ENCODE measurements around the gene ASXL2.

Gene ASXL2

DNA sequence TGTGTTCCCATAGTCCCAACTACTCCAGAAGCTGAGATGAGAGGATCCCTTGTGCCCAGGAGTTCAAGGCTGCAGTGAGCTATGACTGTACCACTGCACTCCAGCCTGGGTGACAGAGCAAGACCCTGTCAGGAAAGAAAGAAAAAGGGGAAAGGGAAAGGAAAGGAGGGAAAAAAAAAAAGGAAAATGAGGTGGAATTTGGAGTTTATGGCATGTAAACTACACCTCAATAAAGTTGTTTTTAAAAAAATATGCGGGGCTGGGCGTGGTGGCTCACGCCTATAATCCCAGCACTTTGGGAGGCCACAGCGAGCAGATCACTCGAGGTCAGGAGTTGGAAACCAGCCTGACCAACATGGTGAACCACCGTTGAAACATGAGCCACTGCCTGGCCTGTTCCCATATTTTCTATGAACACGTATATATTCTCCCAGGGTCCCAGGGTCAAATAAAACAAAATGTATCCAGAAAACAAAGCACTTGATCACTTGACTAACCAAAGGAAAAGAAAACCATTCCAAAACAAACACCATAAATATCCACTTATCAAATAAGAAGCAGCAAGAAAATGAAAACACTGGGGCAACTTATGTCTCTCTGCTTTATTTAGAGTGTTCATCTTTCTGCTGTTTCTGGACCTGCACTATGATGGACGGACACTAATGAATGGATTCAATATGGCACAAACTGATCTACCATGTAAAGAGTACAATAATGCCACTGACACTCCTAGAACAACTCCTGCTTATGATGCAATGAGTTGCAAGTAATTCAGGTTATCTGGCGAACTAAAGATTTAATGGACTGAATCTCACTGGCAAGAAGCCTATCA is 56.8 kb downstream of the ASXL2 start:
- TF ChIP-seq FOXM1 (IDR thresholded peaks at IDR 0.05; ENCODE audit: borderline replicate concordance, low read depth), result no peak
- TF ChIP-seq, protein P1, sequence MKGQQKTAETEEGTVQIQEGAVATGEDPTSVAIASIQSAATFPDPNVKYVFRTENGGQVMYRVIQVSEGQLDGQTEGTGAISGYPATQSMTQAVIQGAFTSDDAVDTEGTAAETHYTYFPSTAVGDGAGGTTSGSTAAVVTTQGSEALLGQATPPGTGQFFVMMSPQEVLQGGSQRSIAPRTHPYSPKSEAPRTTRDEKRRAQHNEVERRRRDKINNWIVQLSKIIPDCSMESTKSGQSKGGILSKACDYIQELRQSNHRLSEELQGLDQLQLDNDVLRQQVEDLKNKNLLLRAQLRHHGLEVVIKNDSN (IDR thresholded peaks at IDR 0.05), result no peak

DNA sequence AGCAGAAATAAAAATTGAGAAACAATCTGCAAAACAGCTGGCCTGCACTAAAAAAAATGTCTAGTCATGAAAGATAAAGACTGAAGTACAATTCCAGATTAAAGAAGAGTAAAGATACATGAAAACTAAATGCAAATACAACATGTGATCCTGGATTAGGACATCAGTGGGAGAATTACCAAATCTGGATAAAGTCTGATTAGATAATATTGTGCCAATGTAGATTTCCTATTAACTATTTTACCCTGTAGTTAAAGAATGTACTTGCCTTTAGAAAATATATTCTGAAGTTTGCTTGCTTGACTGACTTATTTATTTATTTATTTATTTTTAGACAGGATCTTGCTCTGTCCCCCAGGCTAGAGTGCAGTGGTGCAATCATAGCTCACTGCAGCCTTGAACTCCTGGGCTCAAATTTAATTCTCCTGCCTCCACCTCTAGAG is 58.7 kb downstream of the ASXL2 start:
- TF ChIP-seq EGR1 (IDR thresholded peaks at IDR 0.05) (no peak), EP300 (IDR thresholded peaks at IDR 0.05; ENCODE audit: borderline replicate concordance) (no peak), NFIC (IDR thresholded peaks at IDR 0.05) (no peak), FOXM1 (IDR thresholded peaks at IDR 0.05; ENCODE audit: borderline replicate concordance, low read depth) (no peak), TAF1 (IDR thresholded peaks at IDR 0.05; ENCODE audit: low read depth) (no peak), CEBPB (IDR thresholded peaks at IDR 0.05) (no peak), RAD21 (IDR thresholded peaks at IDR 0.05; ENCODE audit: low read depth) (no peak), TEAD4 (IDR thresholded peaks at IDR 0.05) (no peak), TCF12 (IDR thresholded peaks at IDR 0.05; ENCODE audit: low read depth) (no peak), ZBTB7A (IDR thresholded peaks at IDR 0.05; ENCODE audit: low read depth) (no peak), CREB1 (IDR thresholded peaks at IDR 0.05; ENCODE audit: low read depth) (no peak), YY1 (IDR thresholded peaks at IDR 0.05; ENCODE audit: low read depth) (no peak)
- TF ChIP-seq, protein P2, sequence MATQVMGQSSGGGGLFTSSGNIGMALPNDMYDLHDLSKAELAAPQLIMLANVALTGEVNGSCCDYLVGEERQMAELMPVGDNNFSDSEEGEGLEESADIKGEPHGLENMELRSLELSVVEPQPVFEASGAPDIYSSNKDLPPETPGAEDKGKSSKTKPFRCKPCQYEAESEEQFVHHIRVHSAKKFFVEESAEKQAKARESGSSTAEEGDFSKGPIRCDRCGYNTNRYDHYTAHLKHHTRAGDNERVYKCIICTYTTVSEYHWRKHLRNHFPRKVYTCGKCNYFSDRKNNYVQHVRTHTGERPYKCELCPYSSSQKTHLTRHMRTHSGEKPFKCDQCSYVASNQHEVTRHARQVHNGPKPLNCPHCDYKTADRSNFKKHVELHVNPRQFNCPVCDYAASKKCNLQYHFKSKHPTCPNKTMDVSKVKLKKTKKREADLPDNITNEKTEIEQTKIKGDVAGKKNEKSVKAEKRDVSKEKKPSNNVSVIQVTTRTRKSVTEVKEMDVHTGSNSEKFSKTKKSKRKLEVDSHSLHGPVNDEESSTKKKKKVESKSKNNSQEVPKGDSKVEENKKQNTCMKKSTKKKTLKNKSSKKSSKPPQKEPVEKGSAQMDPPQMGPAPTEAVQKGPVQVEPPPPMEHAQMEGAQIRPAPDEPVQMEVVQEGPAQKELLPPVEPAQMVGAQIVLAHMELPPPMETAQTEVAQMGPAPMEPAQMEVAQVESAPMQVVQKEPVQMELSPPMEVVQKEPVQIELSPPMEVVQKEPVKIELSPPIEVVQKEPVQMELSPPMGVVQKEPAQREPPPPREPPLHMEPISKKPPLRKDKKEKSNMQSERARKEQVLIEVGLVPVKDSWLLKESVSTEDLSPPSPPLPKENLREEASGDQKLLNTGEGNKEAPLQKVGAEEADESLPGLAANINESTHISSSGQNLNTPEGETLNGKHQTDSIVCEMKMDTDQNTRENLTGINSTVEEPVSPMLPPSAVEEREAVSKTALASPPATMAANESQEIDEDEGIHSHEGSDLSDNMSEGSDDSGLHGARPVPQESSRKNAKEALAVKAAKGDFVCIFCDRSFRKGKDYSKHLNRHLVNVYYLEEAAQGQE (IDR thresholded peaks at IDR 0.05; ENCODE audit: low read depth), result no peak
- TF ChIP-seq, protein P3, sequence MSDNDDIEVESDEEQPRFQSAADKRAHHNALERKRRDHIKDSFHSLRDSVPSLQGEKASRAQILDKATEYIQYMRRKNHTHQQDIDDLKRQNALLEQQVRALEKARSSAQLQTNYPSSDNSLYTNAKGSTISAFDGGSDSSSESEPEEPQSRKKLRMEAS (IDR thresholded peaks at IDR 0.05), result no peak
- TF ChIP-seq, protein P1 (IDR thresholded peaks at IDR 0.05), result no peak

DNA sequence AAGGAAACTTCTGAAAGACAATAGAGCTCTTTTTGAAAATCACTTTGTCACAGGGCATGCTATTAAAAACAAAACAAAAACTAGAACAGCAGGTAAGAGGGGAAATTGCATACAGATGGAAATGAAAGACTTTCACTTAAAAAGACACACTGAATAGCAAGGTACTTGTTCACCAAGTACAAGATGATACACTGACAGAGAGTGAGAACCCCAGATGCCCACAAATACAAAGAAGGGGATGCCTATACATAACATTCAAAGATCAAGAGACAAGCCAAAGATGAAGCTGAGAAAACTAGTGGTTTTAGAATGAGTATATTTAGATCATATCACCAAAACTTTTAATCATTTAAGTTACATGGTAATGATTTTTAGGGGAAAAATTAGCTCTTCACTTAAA is 60.7 kb downstream of the ASXL2 start:
- TF ChIP-seq ZBTB7A (IDR thresholded peaks at IDR 0.05; ENCODE audit: low read depth), result no peak
- TF ChIP-seq CREB1 (IDR thresholded peaks at IDR 0.05; ENCODE audit: low read depth), result no peak
- no peak for TF ChIP-seq EGR1 (IDR thresholded peaks at IDR 0.05)
- TF ChIP-seq, protein P1 (IDR thresholded peaks at IDR 0.05), result no peak
- TF ChIP-seq RAD21 (IDR thresholded peaks at IDR 0.05; ENCODE audit: low read depth), result no peak
- TF ChIP-seq, protein P2 (IDR thresholded peaks at IDR 0.05; ENCODE audit: low read depth), result no peak
- TF ChIP-seq, protein P3 (IDR thresholded peaks at IDR 0.05), result no peak
- TF ChIP-seq TAF1 (IDR thresholded peaks at IDR 0.05; ENCODE audit: low read depth), result no peak
- no peak for TF ChIP-seq NFIC (IDR thresholded peaks at IDR 0.05)
- TF ChIP-seq YY1 (IDR thresholded peaks at IDR 0.05; ENCODE audit: low read depth), result no peak
- TF ChIP-seq FOXM1 (IDR thresholded peaks at IDR 0.05; ENCODE audit: borderline replicate concordance, low read depth), result no peak
- no peak for TF ChIP-seq TEAD4 (IDR thresholded peaks at IDR 0.05)
- TF ChIP-seq EP300 (IDR thresholded peaks at IDR 0.05; ENCODE audit: borderline replicate concordance), result no peak
- no peak for TF ChIP-seq CEBPB (IDR thresholded peaks at IDR 0.05)
- no peak for TF ChIP-seq TCF12 (IDR thresholded peaks at IDR 0.05; ENCODE audit: low read depth)

DNA sequence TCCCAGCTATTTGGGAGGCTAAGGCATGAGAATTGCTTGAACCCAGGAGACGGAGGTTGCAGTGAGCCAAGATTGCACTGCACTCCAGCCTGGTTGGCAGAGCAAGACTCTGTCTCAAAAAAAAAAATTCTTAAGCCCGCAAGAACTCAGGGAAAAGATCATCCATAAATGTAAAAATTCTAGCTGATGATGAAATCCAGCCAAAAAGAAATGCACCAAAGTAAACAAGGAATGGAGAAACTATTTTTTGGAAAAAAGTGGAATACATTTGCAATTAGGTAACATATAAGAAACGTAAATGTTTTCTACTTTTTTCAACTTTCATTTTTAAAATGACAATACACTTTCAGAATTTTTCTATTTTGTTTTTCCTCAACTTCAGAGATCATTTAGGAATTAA is 61.3 kb downstream of the ASXL2 start:
- no peak for TF ChIP-seq EGR1 (IDR thresholded peaks at IDR 0.05)
- no peak for TF ChIP-seq EP300 (IDR thresholded peaks at IDR 0.05; ENCODE audit: borderline replicate concordance)
- TF ChIP-seq, protein P1 (IDR thresholded peaks at IDR 0.05), result no peak
- no peak for TF ChIP-seq TEAD4 (IDR thresholded peaks at IDR 0.05)
- TF ChIP-seq FOXM1 (IDR thresholded peaks at IDR 0.05; ENCODE audit: borderline replicate concordance, low read depth), result no peak
- TF ChIP-seq TAF1 (IDR thresholded peaks at IDR 0.05; ENCODE audit: low read depth), result no peak
- no peak for TF ChIP-seq RAD21 (IDR thresholded peaks at IDR 0.05; ENCODE audit: low read depth)
- no peak for TF ChIP-seq CREB1 (IDR thresholded peaks at IDR 0.05; ENCODE audit: low read depth)
- TF ChIP-seq NFIC (IDR thresholded peaks at IDR 0.05), result no peak
- TF ChIP-seq, protein P3 (IDR thresholded peaks at IDR 0.05), result no peak
- no peak for TF ChIP-seq YY1 (IDR thresholded peaks at IDR 0.05; ENCODE audit: low read depth)
- no peak for TF ChIP-seq ZBTB7A (IDR thresholded peaks at IDR 0.05; ENCODE audit: low read depth)
- TF ChIP-seq TCF12 (IDR thresholded peaks at IDR 0.05; ENCODE audit: low read depth), result no peak
- TF ChIP-seq, protein P2 (IDR thresholded peaks at IDR 0.05; ENCODE audit: low read depth), result no peak
